CD4-positive, CD25-positive, alpha-beta regulatory T cell (primary cell): ENCODE results near the gene CFAP299. TPM values are rescaled to one million over a fixed set of nuclear protein-coding genes. Genes with fewer than 3 reads are reported as not detected.

Source experiments
- ATAC-seq, 2 donors: fragments of 150-1000 bp; cut with Tn5 transposase; one replicate each; pipeline ENCODE4 v1.10.0; 2021; ENCODE audit warnings: low read depth in 2 of 2, moderate number of reproducible peaks in 2 of 2, moderate library complexity in 1 of 2
- DNase-seq, 3 donors: peaks; one replicate each; pipeline versions ENCODE4 v3.0.0 to v3.0.0-alpha.2; 2012 to 2022; ENCODE audit warnings: mixed read lengths in 1 of 3
- H3K27ac ChIP-seq: one replicate; pipeline ENCODE4 v1.7.0; 2013; ENCODE audit warnings: mild to moderate bottlenecking, low read length; ENCODE audit not compliant: insufficient read depth, poor library complexity, severe bottlenecking
- H3K27me3 ChIP-seq: one replicate; pipeline ENCODE4 v1.7.0; 2013; ENCODE audit warnings: low read length; ENCODE audit not compliant: control insufficient read depth, insufficient read depth
- H3K36me3 ChIP-seq: one replicate; pipeline ENCODE4 v1.7.0; 2013; ENCODE audit warnings: mild to moderate bottlenecking, low read length, moderate library complexity; ENCODE audit not compliant: control insufficient read depth, insufficient read depth
- H3K4me1 ChIP-seq: 2 replicates; pipeline ENCODE4 v1.7.0; 2013; ENCODE audit warnings: mild to moderate bottlenecking, low read length; ENCODE audit not compliant: insufficient read depth, control insufficient read depth, poor library complexity, severe bottlenecking
- H3K4me3 ChIP-seq: one replicate; pipeline ENCODE4 v1.7.0; 2013; ENCODE audit warnings: low read depth, mild to moderate bottlenecking, low read length, moderate library complexity
- H3K9me3 ChIP-seq, 2 experiments: 1 replicate in 1 of 2; 2 replicates in 1 of 2; pipeline ENCODE4 v1.7.0; 2013; ENCODE audit warnings: low read length in 2 of 2, mild to moderate bottlenecking in 1 of 2, moderate library complexity in 1 of 2; ENCODE audit not compliant: control insufficient read depth in 2 of 2
- H3K27ac Mint-ChIP-seq, 3 donors: one replicate each; pipeline ENCODE4 v1.8.0; 2020 to 2022; ENCODE audit warnings: mild to moderate bottlenecking in 3 of 3, mixed read lengths in 3 of 3, moderate library complexity in 2 of 3
- H3K27me3 Mint-ChIP-seq: one replicate; pipeline ENCODE4 v1.8.0; 2022; ENCODE audit warnings: mild to moderate bottlenecking, mixed read lengths
- H3K36me3 Mint-ChIP-seq: one replicate; pipeline ENCODE4 v1.8.0; 2020; ENCODE audit warnings: mixed read lengths
- H3K4me1 Mint-ChIP-seq, 4 donors: one replicate each; pipeline ENCODE4 v1.8.0; 2020 to 2022; ENCODE audit warnings: mixed read lengths in 4 of 4, mild to moderate bottlenecking in 1 of 4
- H3K4me3 Mint-ChIP-seq, 4 donors: one replicate each; pipeline ENCODE4 v1.8.0; 2020 to 2022; ENCODE audit warnings: mild to moderate bottlenecking in 4 of 4, mixed read lengths in 4 of 4, moderate library complexity in 3 of 4
- H3K9me3 Mint-ChIP-seq, 7 donors: one replicate each; pipeline ENCODE4 v1.8.0; 2020 to 2022; ENCODE audit warnings: mixed read lengths in 7 of 7, mild to moderate bottlenecking in 3 of 7, moderate library complexity in 2 of 7
- polyA plus RNA-seq, 4 donors: library from polyadenylated mRNA; unstranded; fragments of 300-500 nt; fragmentation: Illumina TruSeq; gene quantifications; one replicate each; pipeline ENCODE4 v1.2.3, GENCODE V29; 2021
- total RNA-seq: library from RNA; stranded (reverse); gene quantifications from one replicate; pipeline ENCODE4 v1.2.3, GENCODE V29; 2022

The CFAP299 gene
- total and polyA plus RNA-seq, 5 donors from 2014 or later: not detected

DNA sequence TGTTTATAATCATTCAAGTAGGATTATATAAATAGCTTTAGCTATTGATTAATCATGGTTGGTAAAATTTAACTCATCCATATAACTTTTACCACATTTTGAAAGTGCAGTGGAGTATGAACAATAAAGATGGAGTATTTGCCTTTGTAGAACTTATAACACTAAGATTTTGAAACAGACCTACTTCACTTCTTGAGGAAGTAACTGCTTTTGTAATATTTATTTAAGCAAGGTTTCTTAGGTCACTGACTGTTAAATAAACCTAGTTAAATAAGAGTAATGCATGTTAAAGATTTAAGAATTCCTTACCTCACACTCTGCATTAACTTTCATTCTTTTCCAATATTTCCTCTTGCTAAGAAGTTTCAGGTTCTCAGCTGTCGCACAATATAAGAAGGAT lies 242.5 kb downstream of the CFAP299 start:
- Histone ChIP-seq H3K27me3 (no peaks in the 10 kb centered on the region), H3K36me3 (no peaks in the 10 kb centered on the region), H3K27ac (no peak overlapping the region), H3K4me1 (peaks cover 6% of the 10 kb centered on the region), H3K4me3 (no peak overlapping the region), H3K9me3 (no peaks in the 10 kb centered on the region)
- H3K27me3 Mint-ChIP-seq: peaks cover 6% of the 10 kb centered on the region
- H3K27ac Mint-ChIP-seq: no peak overlapping the region
- H3K9me3 Mint-ChIP-seq: peaks cover 0 to 8% (median 0%) of the 10 kb centered on the region in 7 donors
- ATAC-seq (no peak), DNase-seq (no peak)
- no peak overlapping the region for H3K4me3 Mint-ChIP-seq
- H3K36me3 Mint-ChIP-seq: no peaks in the 10 kb centered on the region
- H3K4me1 Mint-ChIP-seq: peaks cover 11 to 24% (median 15%) of the 10 kb centered on the region in 4 donors

DNA sequence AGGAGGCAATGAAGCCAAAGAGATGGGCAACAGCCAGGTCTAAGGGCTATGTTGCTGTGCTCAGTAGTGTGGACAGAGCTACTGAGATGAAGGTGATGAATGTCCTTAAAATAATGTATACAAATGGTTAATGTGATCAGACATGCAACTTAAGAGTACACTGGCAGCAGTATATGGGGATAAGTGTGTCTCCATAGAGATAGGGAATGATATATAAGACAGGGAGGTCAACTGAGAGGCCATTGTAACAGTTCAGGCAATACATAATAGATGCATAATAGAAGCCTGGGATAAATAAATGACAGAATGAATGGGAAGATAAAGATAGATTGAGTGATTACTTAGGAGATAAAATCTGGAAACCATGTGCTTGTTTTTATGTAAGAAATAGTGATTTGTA lies 250.0 kb downstream of the CFAP299 start:
- no peak for DNase-seq
- peaks cover 6% of the 10 kb centered on the region for H3K4me1 ChIP-seq
- H3K4me3 ChIP-seq: no peak overlapping the region
- H3K9me3 Mint-ChIP-seq: no peaks in the 10 kb centered on the region
- H3K36me3 Mint-ChIP-seq: no peaks in the 10 kb centered on the region
- H3K27me3 Mint-ChIP-seq: peaks cover 6% of the 10 kb centered on the region
- peaks cover 9 to 19% (median 16%) of the 10 kb centered on the region in 4 donors for H3K4me1 Mint-ChIP-seq
- no peak overlapping the region for H3K27ac ChIP-seq
- H3K27ac Mint-ChIP-seq: no peak overlapping the region
- ATAC-seq: no peak
- no peaks in the 10 kb centered on the region for H3K9me3 ChIP-seq
- H3K36me3 ChIP-seq: no peaks in the 10 kb centered on the region
- H3K27me3 ChIP-seq: no peaks in the 10 kb centered on the region
- no peak overlapping the region for H3K4me3 Mint-ChIP-seq

DNA sequence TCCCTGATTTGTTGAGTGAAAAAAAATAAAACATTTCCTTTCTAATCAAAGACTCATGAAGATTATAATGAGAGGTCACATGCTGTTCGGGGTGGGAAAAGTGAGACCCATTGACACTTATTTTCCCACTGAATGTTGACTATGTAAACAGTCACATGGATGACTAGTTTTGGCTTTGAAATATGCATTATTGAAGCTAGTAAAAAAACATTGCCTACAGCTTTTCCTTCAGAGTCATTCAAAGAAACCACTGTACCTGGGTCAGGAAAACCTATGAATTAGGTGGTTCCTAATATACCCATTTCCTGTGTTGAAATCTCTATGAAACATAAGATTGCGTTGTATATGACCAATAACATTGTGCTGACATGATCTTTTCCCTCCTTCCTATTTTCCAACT lies 251.2 kb downstream of the CFAP299 start:
- H3K4me3 Mint-ChIP-seq: no peak overlapping the region

DNA sequence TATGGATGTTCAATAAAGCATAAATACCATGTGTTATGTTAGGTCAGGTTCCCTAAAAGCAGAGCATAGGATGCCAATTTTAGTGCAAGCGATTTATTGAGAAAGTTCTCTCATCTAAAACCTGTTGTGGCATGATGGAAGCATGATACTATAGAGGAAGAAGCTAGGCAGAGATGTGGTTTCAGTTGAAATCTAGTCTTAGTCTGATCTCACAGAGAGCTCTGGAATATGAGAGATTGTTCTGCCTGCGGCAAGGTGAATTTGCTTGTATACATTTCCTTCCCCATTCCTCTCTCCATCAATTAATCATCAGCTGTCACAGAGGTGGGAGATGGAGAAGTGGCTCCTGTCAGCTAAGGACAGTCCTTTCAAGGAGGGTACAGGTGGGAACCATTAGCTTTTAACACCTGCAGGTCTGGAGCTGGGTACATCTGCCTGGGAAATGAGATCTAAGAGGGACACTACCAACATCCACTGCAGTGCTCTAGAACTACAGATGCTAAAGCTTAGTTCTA lies 252.4 kb downstream of the CFAP299 start:
- H3K27me3 Mint-ChIP-seq: peaks cover 6% of the 10 kb centered on the region
- ATAC-seq (no peak), DNase-seq (no peak)
- H3K27ac Mint-ChIP-seq: peak overlapping the region in 1 of 3 donors; percentile 12
- Histone ChIP-seq H3K36me3 (no peaks in the 10 kb centered on the region), H3K27ac (no peak overlapping the region), H3K4me3 (no peak overlapping the region), H3K27me3 (no peaks in the 10 kb centered on the region), H3K4me1 (no peaks in the 10 kb centered on the region), H3K9me3 (no peaks in the 10 kb centered on the region)
- H3K9me3 Mint-ChIP-seq: peaks cover 0 to under 1% (median 0%) of the 10 kb centered on the region in 7 donors
- peaks cover 0 to 8% (median 3%) of the 10 kb centered on the region in 4 donors for H3K4me1 Mint-ChIP-seq
- no peak overlapping the region for H3K4me3 Mint-ChIP-seq
- H3K36me3 Mint-ChIP-seq: no peaks in the 10 kb centered on the region

More for the DNA sequence above, 251.2 kb downstream of the CFAP299 start:
- H3K27ac ChIP-seq: no peak overlapping the region
- H3K27me3 ChIP-seq: no peaks in the 10 kb centered on the region
- Mint-ChIP-seq H3K9me3 (no peaks in the 10 kb centered on the region), H3K27ac (no peak overlapping the region), H3K4me1 (peaks cover 6 to 13% (median 12%) of the 10 kb centered on the region in 4 donors), H3K36me3 (no peaks in the 10 kb centered on the region), H3K27me3 (peaks cover 6% of the 10 kb centered on the region)
- DNase-seq: no peak
- H3K4me3 ChIP-seq: no peak overlapping the region
- no peaks in the 10 kb centered on the region for H3K9me3 ChIP-seq
- H3K36me3 ChIP-seq: no peaks in the 10 kb centered on the region
- ATAC-seq: no peak
- H3K4me1 ChIP-seq: peaks cover 6% of the 10 kb centered on the region

DNA sequence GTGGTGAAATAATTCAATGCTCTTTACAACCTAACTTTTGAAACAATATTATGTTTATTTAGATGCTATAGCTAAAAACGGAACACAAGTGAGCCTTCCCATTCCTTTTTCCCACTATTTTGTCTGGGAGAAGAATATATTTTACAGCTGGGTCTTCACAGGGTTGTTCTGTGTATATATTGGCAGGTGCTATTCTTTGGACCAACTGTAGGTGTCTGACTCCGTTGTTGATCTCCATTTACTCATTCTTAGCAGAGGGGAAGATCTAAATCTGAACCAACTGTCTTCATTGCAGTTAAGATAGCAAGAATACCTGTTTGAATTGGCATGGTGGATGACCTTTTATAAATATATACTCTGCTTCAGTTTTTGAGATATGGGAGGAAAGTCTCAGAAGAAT lies 257.4 kb downstream of the CFAP299 start:
- Mint-ChIP-seq H3K27ac (no peak overlapping the region), H3K4me1 (peaks cover 0 to 5% (median 2%) of the 10 kb centered on the region in 4 donors), H3K36me3 (no peaks in the 10 kb centered on the region), H3K27me3 (no peaks in the 10 kb centered on the region), H3K9me3 (peaks cover 0 to 1% (median 0%) of the 10 kb centered on the region in 7 donors), H3K4me3 (no peak overlapping the region)
- H3K4me1 ChIP-seq: no peaks in the 10 kb centered on the region
- H3K9me3 ChIP-seq: no peaks in the 10 kb centered on the region
- no peak overlapping the region for H3K4me3 ChIP-seq
- H3K27me3 ChIP-seq: no peaks in the 10 kb centered on the region
- peak in 1 of 3 donors; percentile 5 for DNase-seq
- no peaks in the 10 kb centered on the region for H3K36me3 ChIP-seq
- H3K27ac ChIP-seq: no peak overlapping the region
- ATAC-seq: no peak

DNA sequence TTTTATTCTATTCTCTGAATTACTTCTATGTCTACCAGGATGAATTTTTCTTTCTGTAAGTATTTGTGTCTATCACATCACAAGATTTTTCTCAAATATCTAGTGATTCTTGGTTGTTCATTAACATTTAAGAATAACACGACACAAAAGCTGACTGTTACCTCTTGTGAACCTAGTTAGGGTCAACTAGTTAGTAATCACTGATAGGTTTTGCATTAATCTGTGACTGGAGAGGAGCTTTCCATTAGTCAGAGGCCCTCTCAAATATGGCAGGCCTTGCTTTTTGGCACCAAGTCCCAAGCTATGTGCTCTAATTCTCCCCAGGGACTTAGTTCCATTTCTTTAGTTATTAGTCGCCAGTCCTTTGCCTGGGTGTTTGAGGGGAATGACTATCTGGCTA lies 259.2 kb downstream of the CFAP299 start:
- no peaks in the 10 kb centered on the region for H3K9me3 ChIP-seq
- no peak overlapping the region for H3K27ac Mint-ChIP-seq
- H3K36me3 Mint-ChIP-seq: no peaks in the 10 kb centered on the region
- H3K27me3 ChIP-seq: no peaks in the 10 kb centered on the region
- no peaks in the 10 kb centered on the region for H3K27me3 Mint-ChIP-seq
- no peak overlapping the region for H3K4me3 ChIP-seq
- H3K36me3 ChIP-seq: no peaks in the 10 kb centered on the region
- no peak for DNase-seq
- no peak overlapping the region for H3K27ac ChIP-seq
- H3K4me3 Mint-ChIP-seq: no peak overlapping the region
- H3K4me1 Mint-ChIP-seq: peaks cover 0 to 4% (median 3%) of the 10 kb centered on the region in 4 donors
- H3K9me3 Mint-ChIP-seq: peaks cover 0 to 1% (median 0%) of the 10 kb centered on the region in 7 donors
- H3K4me1 ChIP-seq: no peaks in the 10 kb centered on the region
- ATAC-seq: no peak

DNA sequence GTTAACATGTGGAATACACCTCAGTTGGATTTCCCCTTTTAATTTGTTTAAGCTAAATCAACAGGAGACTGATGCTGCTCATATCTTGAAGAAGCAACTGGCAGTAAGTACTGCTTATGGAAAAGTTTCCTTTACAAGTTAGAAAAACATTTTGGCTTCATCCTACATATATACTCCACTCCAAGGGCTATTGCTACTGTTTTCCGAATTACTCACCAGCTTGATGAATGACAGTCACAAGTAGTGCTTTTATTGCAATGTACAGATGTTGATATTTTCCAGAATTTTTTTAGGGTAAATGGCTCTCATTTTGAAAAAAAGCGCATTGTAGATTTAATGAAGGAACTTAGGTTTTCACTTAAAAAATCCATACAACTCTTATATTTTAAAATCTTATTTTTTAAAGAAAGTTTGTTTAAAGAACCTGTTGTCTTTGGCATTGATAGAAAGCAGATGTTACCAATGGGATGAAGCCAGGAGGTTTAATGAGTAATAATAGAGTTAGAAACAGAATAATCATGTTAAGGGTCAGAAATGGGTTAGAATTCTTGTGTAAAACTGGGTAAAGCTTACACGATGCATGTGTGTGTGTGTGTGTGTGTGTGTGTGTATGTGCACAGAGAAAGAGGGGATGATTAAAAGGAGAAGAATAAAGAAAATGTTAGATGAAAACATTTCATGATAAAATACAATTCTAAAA lies 272.9 kb downstream of the CFAP299 start:
- H3K4me3 Mint-ChIP-seq: no peak overlapping the region
- ATAC-seq: no peak
- no peak overlapping the region for H3K27ac Mint-ChIP-seq

DNA sequence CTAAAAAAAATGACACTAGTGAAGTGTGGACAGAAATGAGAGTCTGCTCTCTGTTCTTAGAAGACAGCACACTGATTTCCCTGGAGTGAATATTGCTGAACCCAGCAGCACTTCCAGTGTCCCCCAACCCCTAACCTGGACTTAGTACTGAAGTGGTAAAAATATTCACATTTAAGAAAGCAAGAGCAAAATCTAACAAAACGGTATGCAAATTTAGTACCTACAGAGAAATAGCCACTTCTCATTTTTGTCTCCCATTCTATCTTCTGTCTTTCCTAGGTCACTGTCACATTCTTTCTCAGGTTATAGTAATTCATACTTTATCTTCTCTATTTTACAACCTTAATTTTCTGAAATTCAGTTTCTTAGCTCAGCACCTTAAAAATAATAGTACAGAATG lies 274.7 kb downstream of the CFAP299 start:
- Histone ChIP-seq H3K27me3 (peaks cover 2% of the 10 kb centered on the region), H3K4me3 (no peak overlapping the region), H3K9me3 (no peaks in the 10 kb centered on the region), H3K27ac (no peak overlapping the region), H3K36me3 (no peaks in the 10 kb centered on the region), H3K4me1 (no peaks in the 10 kb centered on the region)
- Mint-ChIP-seq H3K36me3 (peaks cover 4% of the 10 kb centered on the region), H3K4me3 (no peak overlapping the region), H3K4me1 (peaks cover 0 to 20% (median 13%) of the 10 kb centered on the region in 4 donors), H3K27ac (no peak overlapping the region), H3K9me3 (peaks cover 0 to 4% (median 0%) of the 10 kb centered on the region in 7 donors), H3K27me3 (no peaks in the 10 kb centered on the region)
- ATAC-seq: no peak
- DNase-seq: no peak

More for the DNA sequence above, 272.9 kb downstream of the CFAP299 start:
- Histone ChIP-seq H3K9me3 (no peaks in the 10 kb centered on the region), H3K36me3 (no peaks in the 10 kb centered on the region), H3K27me3 (peaks cover 2% of the 10 kb centered on the region), H3K4me1 (no peaks in the 10 kb centered on the region), H3K4me3 (no peak overlapping the region), H3K27ac (no peak overlapping the region)
- Mint-ChIP-seq H3K27me3 (peaks cover 4% of the 10 kb centered on the region), H3K4me1 (peaks cover 0 to 20% (median 9%) of the 10 kb centered on the region in 4 donors), H3K9me3 (peaks cover 0 to 4% (median 0%) of the 10 kb centered on the region in 7 donors), H3K36me3 (no peaks in the 10 kb centered on the region)
- no peak for DNase-seq
